Activated naive CD4-positive, alpha-beta T cell (primary cell): Measurements from ENCODE around the gene PMAIP1.

Experiments used
- DNase-seq, 4 experiments: peaks; one replicate each; lab custom pipeline; 2025; lab: John Stamatoyannopoulos, UW

Gene PMAIP1

GRCh38 chr18:59915606-59916005 lies 15.8 kb downstream of the PMAIP1 start:
- DNase-seq, result no peak

- DNase-seq, result no peak
Measured at GRCh38 chr18:59916746-59917145, 16.9 kb downstream of the PMAIP1 start.

GRCh38 chr18:59917422-59917821 lies 17.6 kb downstream of the PMAIP1 start:
- no peak for DNase-seq

GRCh38 chr18:59918320-59918755 lies 18.5 kb downstream of the PMAIP1 start:
- no peak for DNase-seq

- no peak for DNase-seq
Measured at GRCh38 chr18:59918997-59919396, 19.2 kb downstream of the PMAIP1 start.

GRCh38 chr18:59921384-59921891 lies 21.6 kb downstream of the PMAIP1 start:
- DNase-seq, result no peak

GRCh38 chr18:59923539-59924196 lies 23.9 kb downstream of the PMAIP1 start:
- DNase-seq, result no peak

- DNase-seq, result no peak
Measured at GRCh38 chr18:59926131-59926530, 26.3 kb downstream of the PMAIP1 start.

GRCh38 chr18:59927246-59927825 lies 27.5 kb downstream of the PMAIP1 start:
- no peak for DNase-seq

- DNase-seq, result no peak
Measured at GRCh38 chr18:59928201-59928600, 28.4 kb downstream of the PMAIP1 start.

GRCh38 chr18:59929621-59930295 lies 30.0 kb downstream of the PMAIP1 start:
- DNase-seq, result no peak

GRCh38 chr18:59932401-59932800 lies 32.6 kb downstream of the PMAIP1 start:
- DNase-seq, result no peak

GRCh38 chr18:59938676-59939075 lies 38.9 kb downstream of the PMAIP1 start:
- DNase-seq, result no peak

GRCh38 chr18:59939127-59939526 lies 39.3 kb downstream of the PMAIP1 start:
- no peak for DNase-seq

- DNase-seq, result no peak
Measured at GRCh38 chr18:59940068-59940467, 40.3 kb downstream of the PMAIP1 start.

- DNase-seq, result no peak
Measured at GRCh38 chr18:59941331-59941730, 41.5 kb downstream of the PMAIP1 start.

GRCh38 chr18:59942601-59943000 lies 42.8 kb downstream of the PMAIP1 start:
- no peak for DNase-seq

- DNase-seq, result no peak
Measured at GRCh38 chr18:59945544-59945943, 45.7 kb downstream of the PMAIP1 start.

GRCh38 chr18:59950215-59950944 lies 50.6 kb downstream of the PMAIP1 start:
- DNase-seq, result no peak

GRCh38 chr18:59951591-59951990 lies 51.8 kb downstream of the PMAIP1 start:
- DNase-seq, result no peak

- no peak for DNase-seq
Measured at GRCh38 chr18:59952283-59953007, 52.6 kb downstream of the PMAIP1 start.
